Activated T-helper 1 cell treated with anti-CD3 and anti-CD28 coated beads, Interleukin-2, amount 50 U/mL, for 16 hours (primary cell): ENCODE results near the gene SP3.

Source experiments
- DNase-seq, 2 donors: peaks; one replicate each; pipeline ENCODE4 v3.0.0-alpha.2; 2020; ENCODE audit warnings: low read depth in 1 of 2, low spot score in 1 of 2

Gene SP3

GRCh38 chr2:173997269-173997668 is 32.1 kb upstream of the SP3 start:
- DNase-seq: no peak

DNA sequence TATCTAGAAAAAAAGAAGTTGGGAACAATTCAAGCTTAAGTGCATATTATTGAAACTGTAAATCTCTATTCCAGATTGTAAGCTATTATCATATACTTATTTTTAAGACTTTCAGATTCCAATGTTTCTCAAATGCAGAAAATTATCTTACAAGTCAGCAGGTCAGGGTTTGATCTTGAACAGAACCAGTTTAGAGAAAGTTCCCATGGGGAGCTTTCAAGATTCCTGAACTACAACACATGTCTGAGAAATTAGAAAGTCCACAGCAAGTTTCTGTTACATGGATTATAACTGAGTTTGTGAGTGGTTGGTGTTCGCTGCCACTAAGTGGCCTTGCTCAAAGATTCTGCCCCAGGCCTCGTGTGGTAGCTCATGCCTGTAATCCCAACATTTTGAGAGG is 31.6 kb upstream of the SP3 start:
- no peak for DNase-seq

- DNase-seq: no peak
These were observed 28.3 kb upstream of the SP3 start for GRCh38 chr2:173993459-173993858.

GRCh38 chr2:173991856-173992588 is 26.8 kb upstream of the SP3 start:
- DNase-seq: no peak

DNA sequence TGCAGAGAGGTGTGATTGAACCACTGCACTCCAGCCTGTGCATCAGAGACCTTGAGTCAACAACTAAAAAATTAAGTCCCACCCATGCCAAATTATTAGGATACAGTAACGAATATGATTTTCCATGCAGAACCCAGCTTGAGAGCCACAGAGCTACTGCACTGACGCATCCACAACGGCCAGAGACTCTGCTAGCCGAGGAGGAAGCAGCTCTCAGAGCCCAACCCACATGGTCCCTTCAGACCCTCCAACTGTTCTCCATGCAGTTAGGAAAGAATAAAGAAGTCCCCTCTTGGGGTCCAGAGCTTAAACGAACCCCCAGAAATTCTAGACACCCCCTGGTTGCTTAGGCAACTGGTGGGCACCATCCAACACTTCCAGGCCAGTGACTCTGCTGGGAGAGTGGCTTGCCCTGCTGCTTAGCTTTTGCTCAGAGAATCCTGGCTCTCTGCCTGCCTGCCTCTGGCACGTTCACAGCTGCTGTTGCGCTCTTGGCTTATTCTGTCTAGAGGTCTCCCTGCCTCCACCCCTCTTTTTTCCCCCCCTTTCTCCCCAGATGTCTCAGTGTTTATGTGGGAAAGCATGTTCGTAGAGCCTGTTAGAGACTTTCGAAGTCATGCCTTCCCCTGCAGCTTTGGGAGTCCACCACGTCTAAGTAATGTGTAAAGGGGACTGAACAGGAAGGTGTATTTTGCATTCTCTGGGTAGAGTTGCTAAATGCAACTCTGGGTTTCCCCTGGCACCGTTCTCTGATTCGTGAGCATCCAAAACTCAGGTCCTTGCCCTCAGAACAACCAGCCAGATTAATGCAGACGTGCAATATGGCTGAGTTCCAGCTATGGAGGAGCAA is 26.0 kb upstream of the SP3 start:
- DNase-seq: no peak

GRCh38 chr2:173990245-173990644 is 25.1 kb upstream of the SP3 start:
- no peak for DNase-seq

DNA sequence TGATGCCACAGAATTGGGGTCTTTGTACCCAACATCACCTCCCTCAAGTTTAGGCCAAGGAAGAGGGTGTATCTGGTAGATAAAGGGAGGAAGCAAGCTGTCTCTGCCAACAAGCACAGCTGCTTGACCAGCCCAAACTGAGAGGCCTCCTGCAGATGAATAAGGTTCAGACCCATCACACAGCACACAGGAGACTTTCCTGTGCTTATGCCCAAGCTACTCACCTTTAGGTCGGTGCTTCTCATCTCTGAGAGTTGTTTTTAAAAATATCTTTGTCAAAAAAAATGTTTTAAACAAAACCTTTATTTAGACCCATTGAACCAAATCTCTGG is 24.7 kb upstream of the SP3 start:
- no peak for DNase-seq

DNA sequence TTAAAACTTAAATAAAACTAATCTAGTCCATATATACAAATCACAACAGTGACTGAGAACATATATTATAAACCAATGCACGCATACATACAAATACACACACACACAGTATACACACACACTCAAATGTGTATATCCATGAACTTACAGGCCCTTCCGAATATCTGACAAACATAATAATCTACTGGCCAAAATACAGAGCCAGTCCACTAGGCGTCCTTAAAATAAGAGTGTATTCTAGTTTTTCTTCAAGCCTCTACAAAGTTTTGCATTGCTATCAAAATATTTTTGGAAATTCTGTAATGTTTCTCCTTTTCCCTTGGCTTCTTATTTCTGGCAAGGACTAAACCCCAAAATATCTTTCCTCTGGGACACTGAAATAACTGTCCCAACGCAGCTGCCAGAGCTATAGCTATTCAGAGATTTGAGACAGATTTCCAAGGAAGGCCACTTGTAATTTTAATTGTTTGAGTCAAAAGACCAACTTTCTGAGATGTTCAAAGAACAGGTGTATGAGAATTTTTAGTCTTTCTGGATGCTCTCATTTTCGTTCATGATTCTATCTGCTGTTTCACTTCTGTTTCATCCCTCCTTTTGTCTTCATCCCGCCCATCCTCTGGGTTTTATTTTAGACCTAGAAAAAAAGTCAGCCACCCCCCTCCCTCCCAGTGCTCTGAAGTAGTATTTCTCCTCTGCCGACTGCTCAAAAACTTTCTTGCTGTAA is 24.1 kb upstream of the SP3 start:
- DNase-seq: no peak

DNA sequence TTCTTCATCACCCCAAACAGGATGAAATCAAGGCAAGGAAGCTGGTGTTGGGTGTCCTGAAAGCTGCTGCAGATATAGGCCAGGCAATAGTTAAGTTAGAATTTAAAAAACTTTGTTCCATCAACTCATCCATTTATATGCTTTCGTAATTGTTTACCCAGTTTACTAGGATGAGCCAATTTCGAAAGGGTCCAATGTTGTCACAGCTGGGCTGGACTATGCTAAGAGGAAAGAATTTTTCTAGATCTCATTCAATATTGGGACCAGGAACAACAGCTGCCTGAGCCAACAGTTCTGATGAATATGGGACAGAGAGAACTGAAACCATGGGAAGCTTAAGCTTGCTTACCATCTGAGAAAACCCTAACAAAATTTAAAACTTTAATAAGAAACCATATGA is 21.6 kb upstream of the SP3 start:
- DNase-seq: no peak

DNA sequence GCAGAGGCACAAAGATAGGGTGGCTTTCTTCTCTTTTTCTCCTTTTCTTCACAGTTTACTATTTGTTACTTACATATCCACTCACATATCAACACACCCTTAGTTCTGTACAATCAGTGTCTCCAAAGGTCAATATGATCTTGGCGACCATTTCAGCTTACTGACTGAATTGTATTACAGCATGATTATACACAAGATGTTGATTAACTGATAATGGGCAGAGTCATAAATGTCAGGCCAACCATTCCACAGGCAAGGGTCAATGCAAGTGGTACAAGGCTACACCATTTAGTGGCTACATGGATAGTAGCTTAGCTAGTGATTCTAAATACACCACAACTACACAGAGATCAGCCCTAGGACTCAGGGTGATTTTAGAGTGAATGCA is 20.4 kb upstream of the SP3 start:
- DNase-seq: no peak

GRCh38 chr2:173984866-173985604 is 19.9 kb upstream of the SP3 start:
- DNase-seq: no peak

- DNase-seq: no peak
These were observed 18.3 kb upstream of the SP3 start for GRCh38 chr2:173983391-173983871.

DNA sequence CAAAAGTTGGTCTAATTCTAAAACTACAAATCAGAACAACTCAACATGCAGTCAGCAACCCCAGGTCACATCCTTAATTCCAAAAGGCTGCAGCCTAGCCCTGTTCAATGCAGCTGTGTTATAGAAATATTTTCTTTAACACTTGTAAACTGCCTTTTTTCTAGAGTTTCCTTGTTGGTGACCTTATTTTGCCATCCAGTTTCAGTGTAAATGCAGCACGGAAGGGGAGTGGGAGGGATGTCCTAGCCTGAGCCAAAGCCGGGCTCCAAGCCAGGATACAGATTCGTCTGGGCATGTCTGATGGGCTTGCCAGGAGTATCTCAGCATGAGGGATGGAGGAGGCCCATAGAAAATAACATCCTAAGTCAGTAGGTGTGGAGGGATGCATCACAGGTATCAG is 17.7 kb upstream of the SP3 start:
- no peak for DNase-seq

DNA sequence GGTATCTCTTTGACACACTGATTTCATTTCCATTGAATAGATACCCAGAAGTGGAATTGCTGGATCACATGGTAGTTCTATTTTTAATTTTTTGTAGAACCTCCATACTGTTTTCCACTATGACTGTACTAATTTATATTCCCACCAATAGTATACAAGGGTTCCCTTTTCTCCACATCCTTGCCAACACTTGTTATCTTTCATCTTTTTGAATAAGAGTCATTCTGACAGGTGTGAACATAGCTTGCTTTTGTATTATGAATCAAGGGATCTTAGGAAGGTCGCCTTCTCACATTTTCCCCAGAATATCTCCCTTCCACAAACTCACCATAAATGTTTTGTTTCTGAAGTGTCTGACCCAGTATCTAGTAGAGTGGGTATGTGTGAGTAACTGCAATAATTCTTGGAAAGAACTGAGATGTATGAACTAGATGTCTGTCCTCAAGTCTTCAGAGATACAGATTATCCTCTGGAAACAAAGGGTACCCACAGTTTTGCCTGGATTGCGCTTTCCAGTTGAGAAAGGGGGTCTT is 17.1 kb upstream of the SP3 start:
- DNase-seq: no peak

DNA sequence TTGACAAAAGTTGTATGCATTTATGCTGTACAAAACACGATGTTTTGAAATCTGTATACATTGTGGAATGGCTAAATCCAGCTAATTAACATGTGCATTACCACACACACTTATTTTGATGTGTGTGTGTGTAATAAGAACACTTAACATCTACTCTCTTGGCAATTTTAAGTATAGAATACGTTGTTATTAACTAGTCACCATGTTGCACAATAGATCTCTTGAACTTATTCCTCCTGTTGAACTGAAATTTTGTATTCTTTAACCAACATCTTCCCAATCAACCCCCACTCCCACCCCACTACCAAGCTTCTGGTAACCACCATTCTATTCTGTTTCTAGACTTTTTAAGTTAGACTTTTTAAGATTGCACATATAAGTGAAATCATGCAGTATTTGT is 16.3 kb upstream of the SP3 start:
- DNase-seq: no peak

GRCh38 chr2:173979751-173980351 is 14.7 kb upstream of the SP3 start:
- no peak for DNase-seq

DNA sequence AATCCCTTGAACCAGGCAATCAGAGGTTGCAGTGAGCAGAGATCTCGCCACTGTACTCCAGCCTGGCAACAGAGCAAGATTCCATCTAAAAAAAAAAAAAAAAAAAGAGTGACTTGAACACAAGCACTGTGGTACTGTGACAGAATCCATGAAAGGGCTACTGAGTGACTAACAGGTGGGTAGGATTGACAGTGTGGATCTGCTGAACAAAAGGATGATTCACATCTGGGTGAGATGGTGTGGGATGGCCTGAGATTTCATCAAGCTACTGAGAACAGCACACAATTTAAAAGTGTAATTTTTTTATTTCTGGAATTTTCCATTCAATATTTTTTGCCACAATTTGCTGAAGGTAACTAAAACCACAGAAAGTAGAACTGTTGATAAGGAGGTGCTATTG is 13.3 kb upstream of the SP3 start:
- DNase-seq: no peak

DNA sequence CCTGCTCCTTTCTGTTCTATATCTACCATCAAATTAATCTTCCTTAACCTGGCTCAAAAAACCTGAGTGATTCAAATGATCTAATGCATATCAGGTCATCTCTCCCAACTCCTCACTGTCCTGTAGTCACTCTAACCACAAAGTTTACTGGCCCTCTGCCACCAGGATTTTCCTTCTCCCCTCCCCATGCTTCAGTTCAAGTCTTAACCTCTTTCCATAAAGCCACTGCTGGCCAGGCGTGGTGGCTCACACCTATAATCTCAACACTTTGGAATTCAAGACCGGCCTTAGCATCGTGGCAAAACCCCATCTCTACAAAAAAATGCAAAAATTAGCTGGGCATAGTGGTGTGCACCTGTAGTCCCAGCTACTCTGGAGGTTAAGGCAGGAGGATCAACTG is 7.5 kb upstream of the SP3 start:
- DNase-seq: no peak

GRCh38 chr2:173972165-173972564 is 7.0 kb upstream of the SP3 start:
- no peak for DNase-seq

DNA sequence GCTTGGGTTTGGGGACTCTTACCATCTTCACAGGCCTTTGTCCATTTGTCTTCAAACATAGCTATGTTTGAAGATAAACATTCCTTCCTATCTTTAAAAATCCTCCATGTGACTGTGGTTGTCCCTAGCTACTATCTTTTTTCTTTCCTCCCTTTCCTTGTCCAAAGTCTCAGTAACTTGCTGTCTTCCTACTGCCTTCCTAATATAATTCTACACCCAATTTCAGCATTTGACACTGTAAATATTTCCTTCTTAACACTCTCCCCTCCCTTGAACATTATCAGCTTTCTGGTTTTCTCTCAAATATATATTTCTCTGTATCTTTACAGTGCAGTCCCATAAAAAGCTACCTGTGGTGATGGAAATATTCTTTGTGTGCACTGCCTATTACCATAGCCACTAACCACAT is 5.3 kb upstream of the SP3 start:
- DNase-seq: no peak

DNA sequence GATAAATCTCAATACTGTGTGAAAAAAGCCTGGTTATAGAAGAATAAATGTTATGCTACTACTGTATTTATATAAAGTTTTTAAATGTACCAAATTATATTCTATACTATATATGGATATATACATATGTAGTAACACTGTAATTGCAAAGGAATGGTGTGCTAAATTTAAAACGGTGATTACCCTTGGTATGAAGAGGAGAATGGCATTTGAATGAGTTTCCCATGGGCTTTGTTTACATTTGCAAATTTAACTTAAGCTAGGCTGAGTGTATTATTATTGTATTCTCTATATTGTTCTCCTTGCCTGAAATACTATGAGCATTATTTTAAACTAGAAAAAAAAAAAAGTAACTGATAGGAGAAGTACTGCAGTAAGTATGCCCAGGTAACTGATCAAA is 4.7 kb upstream of the SP3 start:
- DNase-seq: no peak
